NCI-H510A (cell line): ENCODE data around the gene PKN3.
"Not testable (repeated sequence)": the region's sequence is repeated elsewhere in the genome, so short reads cannot be mapped to it uniquely, and the experiment has no call there.

Experiments used
- DNase-seq: peaks from one replicate; lab custom pipeline; 2025; lab: John Stamatoyannopoulos, UW

Gene PKN3

GRCh38 chr9:128702445-128702948 lies at the start of gene PKN3:
Gene PKN3 (plus strand): TSS chr9:128702503. CDS start chr9:128702916, 413 bp downstream.
- DNase-seq, result peak; percentile 69

GRCh38 chr9:128653908-128654307 lies 48.4 kb upstream of the PKN3 start:
- DNase-seq, result no peak

- DNase-seq, result no peak
Observed at GRCh38 chr9:128654481-128654880, 47.8 kb upstream of the PKN3 start.

DNA sequence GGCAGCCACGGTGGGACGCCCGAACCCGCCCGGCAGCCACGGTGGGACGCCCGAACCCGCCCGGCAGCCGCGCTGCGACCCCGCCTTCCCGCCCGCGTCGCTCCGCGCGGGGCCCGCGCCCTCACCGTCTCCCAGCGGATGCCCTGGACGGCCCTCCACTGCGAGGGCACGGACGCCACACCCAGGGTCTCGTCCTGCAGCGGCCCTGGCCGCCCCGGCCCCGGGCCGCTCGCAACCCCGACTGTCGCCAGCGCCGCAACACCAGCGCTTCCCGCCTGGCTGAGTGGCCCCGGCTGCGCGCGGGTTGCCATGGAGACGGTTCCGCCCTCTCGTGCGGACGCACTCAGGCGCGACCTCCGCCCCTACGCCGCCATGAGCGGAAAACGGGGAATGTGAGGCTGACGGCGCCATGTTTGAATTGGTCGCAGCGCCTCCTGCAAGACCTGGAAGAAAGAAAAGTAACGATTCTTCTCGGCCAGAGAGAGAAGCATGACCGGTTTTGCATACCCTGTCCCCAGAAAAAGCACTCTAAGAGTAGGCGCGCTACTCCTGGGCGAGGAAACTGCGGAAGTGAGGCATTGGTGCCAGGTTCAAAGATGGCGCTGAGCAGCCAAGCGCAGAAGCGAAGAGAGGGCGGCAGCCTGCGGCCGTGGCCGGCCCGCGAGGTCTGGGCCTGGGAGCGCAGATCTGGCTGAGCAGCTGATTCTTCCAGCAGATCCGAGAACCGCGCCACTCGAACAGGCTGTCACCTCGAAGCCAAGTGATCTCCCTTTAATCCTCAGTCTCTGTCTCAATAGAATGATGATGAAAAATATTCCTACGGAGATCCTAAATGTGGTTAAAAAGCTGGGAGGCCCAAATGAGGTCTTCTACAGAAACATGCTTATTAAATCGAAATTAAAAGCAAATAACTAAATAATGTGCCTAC lies 45.6 kb upstream of the PKN3 start, which contains the start of gene DYNC2I2:
Gene DYNC2I2 (minus strand): TSS at position 432 of the 928 bp plus-strand sequence. CDS start 121 bp downstream, at position 311.
- peak; percentile 80 for DNase-seq

- DNase-seq, result no peak
Observed at GRCh38 chr9:128657344-128657704, 45.0 kb upstream of the PKN3 start.

DNA sequence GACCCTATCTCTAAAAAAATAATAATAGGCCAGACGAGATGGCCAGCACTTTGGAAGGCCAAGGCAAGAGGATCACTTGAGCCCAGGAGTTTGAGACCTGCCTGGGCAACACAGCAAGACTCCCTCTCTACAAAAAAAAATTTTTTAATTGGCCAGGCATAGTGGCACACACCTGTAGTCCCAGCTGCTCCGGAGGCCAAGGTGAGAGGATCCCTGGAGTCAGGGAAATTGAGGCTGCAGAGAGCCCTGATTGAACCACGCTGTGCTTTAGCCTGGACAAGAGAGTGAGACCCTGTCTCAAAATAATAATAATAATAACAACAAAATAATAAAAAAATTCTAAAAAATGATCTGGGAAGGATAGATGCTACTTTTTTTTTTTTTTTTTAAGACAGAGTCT lies 44.5 kb upstream of the PKN3 start:
- DNase-seq, result no peak

DNA sequence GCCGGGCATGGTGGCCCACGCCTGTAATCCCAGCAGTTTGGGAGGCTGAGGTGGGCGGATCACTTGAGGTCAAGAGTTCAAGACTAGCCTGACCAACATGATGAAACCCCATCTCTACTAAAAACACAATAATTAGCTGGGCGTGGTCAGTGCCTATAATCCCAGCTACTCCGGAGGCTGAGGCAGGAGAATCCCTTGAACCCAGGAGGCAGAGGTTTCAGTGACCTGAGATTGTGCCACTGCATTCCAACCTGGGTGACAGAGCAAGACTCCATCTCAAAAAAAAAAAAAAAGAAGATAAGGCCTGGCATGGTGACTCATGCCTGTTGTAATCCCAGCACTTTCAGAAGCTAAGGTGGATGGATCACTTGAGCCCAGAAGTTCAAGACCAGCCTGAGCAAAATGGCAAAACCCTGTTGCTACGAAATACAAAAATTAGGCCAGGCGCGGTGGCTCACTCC lies 35.8 kb upstream of the PKN3 start:
- not testable (repeated sequence) for DNase-seq

DNA sequence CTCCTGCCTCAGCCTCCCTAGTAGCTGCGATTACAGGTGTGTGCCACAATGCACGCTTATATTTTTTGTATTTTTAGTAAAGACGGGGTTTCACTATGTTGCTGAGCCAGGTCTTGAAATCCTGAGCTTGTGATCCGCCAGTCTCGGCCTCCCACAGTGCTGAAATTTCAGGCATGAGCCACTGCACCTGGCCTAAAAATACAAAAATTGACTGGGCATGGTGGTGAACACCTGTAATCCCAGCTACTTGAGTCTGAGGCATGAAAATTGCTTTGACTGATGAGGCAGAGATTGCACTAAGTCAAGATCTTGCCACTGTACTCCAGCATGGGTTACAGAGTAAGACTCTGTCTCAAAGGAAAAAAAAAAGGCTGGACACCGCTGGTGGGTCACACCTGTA lies 32.5 kb upstream of the PKN3 start:
- no peak for DNase-seq

DNA sequence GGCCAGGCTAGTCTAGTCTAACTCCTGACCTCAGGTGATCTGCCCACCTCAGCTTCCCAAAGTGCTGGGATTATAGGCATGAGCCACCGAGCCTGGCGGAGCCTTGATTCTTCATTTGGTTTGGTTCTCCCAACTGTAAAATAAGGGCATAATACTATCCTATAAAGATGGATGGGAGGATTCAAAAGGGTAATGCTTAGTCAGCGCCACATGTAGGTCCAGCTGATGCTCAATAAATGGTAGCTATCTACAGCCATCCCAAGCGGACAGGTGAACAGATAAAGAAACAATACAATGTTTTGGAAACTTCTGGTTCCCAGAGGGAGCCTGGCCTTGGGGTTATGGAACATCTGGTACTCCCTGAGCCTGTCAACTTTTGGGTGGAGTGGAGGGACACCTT lies 26.9 kb upstream of the PKN3 start:
- no peak for DNase-seq

DNA sequence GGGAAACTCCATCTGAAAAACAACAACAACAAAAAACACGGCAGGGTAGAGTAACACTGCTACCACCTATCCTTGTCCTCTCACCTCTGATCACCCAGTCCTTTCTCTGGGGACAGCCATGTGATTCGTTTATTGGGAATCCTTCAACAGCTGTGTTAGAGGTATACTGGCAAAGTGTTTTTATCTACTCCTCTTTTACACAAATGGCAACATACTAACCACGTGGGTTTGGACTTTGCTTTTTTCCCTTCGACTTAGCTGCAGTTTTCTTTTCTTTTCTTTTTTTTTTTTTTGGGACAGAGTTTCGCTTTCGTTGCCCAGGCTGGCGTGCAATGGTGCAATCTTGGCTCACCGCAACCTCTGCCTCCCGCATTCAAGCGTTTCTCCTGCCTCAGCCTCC lies 24.5 kb upstream of the PKN3 start:
- DNase-seq, result no peak

DNA sequence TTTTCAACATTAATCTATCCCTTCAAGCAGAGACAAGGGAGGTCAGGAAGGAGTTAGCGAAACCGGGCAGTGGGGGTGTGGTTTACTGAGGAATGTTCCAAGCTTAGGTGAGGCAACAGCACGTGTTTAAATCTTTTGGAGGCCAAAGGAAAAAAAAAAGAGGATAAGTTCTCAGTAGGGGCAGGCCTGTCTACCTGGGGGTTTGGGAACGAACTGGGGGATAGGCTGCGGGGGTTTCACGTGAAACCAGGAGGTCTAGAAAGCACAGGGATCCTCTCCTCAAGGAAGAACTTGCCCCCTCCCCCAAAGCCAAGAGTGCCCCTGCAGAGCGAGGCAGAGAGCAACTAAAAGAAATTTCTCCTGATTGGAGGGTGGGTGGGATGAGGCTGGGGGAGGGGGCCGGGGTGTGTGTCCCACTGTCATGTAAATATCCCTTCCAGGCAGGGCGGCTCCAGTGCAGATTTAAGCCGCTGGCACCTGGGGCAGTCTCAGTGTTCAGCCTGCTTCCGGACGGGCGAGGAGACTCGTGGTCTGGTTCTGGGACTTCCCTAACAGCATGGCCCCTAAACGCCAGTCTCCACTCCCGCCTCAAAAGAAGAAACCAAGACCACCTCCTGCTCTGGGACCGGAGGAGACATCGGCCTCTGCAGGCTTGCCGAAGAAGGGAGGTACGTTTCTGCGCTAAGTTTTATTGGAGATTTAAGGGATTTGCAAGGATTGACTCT lies 18.8 kb upstream of the PKN3 start:
- no peak for DNase-seq

- DNase-seq, result no peak
Observed at GRCh38 chr9:128684065-128684324, 18.3 kb upstream of the PKN3 start.

- peak; percentile 74 for DNase-seq
Observed at GRCh38 chr9:128684325-128685199, 17.7 kb upstream of the PKN3 start.

GRCh38 chr9:128685636-128686489 lies 16.4 kb upstream of the PKN3 start:
- DNase-seq, result no peak

DNA sequence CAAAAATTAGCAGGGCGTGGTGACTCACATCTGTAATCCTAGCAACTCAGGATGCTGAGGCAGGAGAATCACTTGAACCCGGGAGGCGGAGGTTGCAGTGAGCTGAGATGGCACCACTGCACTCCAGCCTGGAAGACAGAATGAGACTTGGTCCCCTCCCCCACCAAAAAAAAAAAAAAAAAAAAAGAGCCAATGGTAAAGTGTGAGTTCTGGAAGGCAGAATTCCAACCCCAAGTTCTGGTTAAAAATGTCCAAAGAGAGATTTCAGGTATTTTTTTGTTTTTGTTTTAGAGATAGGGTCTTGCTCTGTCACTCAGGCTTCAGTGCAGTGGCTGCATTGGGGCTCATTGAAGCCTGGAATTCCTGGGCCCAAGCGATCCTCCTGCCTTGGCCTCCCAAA lies 14.8 kb upstream of the PKN3 start:
- no peak for DNase-seq

- peak; percentile 92 for DNase-seq
Observed at GRCh38 chr9:128688501-128689292, 13.6 kb upstream of the PKN3 start, which contains the start of gene SET. Gene SET (plus strand): TSS chr9:128689222. CDS start chr9:128689583, 361 bp downstream.

DNA sequence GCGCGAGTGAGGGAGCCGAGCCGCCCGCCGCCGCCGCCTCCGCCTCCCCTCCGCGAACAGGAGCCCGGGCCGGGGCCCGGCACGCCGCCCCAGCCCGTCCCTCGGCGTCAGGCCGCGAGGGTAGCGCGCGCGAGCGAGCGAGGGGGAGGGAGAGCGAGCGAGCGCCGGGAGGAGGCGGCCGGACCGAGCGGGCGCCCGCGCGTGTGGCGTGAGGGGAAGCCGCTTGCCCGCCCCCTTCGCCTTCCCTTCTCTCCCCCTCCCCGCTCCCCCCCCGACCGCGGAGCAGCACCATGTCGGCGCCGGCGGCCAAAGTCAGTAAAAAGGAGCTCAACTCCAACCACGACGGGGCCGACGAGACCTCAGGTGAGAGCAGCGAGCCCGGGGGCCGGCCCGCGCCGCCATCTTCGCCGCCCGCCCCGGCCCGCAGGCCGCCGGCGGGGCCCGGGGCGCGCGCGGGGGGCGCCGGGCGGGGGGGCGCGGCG lies 13.0 kb upstream of the PKN3 start:
- no peak for DNase-seq

- no peak for DNase-seq
Observed at GRCh38 chr9:128689820-128690683, 12.3 kb upstream of the PKN3 start.

DNA sequence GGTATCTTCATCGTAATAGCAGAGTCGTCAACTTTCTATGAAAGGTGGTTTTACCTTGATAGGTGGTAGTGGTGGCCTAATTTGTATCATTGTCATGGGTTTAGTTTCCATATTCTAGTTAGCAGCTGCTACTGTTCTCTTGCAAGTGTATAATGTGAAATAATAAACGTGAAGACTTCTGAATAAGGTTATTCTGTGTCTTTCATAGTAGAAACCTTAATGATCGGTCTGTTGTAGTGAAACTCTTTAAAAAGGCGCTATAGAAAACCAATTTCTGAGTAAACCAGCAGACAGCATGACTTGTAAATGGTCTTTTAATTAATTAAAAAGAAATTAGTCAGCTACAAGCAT lies 11.6 kb upstream of the PKN3 start:
- DNase-seq, result no peak
